NCI-H446 treated with DMSO at 0.1 percent for 48 hours (cell line): ENCODE data around the gene SLC12A8.

Source experiments
- DNase-seq: peaks from one replicate; lab custom pipeline; 2025; lab: John Stamatoyannopoulos, UW

Gene SLC12A8

GRCh38 chr3:125212509-125213363 lies at the start of gene SLC12A8:
TSS of gene SLC12A8 (minus strand) at chr3:125212748. CDS start at chr3:125211349, 1,399 bp downstream.
- DNase-seq: no peak

- no peak for DNase-seq
These were observed 49.6 kb upstream of the SLC12A8 start for GRCh38 chr3:125262161-125262560.

GRCh38 chr3:125261031-125261430 lies 48.5 kb upstream of the SLC12A8 start:
- no peak for DNase-seq

- DNase-seq: no peak
These were observed 47.6 kb upstream of the SLC12A8 start for GRCh38 chr3:125260158-125260557.

- DNase-seq: no peak
These were observed 45.0 kb upstream of the SLC12A8 start for GRCh38 chr3:125257536-125257935.

GRCh38 chr3:125256675-125257074 lies 44.1 kb upstream of the SLC12A8 start:
- DNase-seq: no peak

GRCh38 chr3:125250973-125251372 lies 38.4 kb upstream of the SLC12A8 start:
- DNase-seq: no peak

GRCh38 chr3:125246237-125246636 lies 33.7 kb upstream of the SLC12A8 start:
- no peak for DNase-seq

- DNase-seq: no peak
These were observed 33.0 kb upstream of the SLC12A8 start for GRCh38 chr3:125245521-125245920.

- no peak for DNase-seq
These were observed 27.9 kb upstream of the SLC12A8 start for GRCh38 chr3:125240496-125240895.

- no peak for DNase-seq
These were observed 26.7 kb upstream of the SLC12A8 start for GRCh38 chr3:125239266-125239665.

- no peak for DNase-seq
These were observed 26.2 kb upstream of the SLC12A8 start for GRCh38 chr3:125238759-125239158.

GRCh38 chr3:125236331-125236903 lies 23.9 kb upstream of the SLC12A8 start:
- no peak for DNase-seq

GRCh38 chr3:125234831-125235230 lies 22.3 kb upstream of the SLC12A8 start:
- no peak for DNase-seq

- no peak for DNase-seq
These were observed 19.9 kb upstream of the SLC12A8 start for GRCh38 chr3:125232401-125232800.

GRCh38 chr3:125231895-125232294 lies 19.3 kb upstream of the SLC12A8 start:
- no peak for DNase-seq

- no peak for DNase-seq
These were observed 17.2 kb upstream of the SLC12A8 start for GRCh38 chr3:125229707-125230106.

- no peak for DNase-seq
These were observed 16.6 kb upstream of the SLC12A8 start for GRCh38 chr3:125229168-125229567.

GRCh38 chr3:125221831-125222230 lies 9.3 kb upstream of the SLC12A8 start:
- no peak for DNase-seq

GRCh38 chr3:125220727-125221429 lies 8.3 kb upstream of the SLC12A8 start:
- no peak for DNase-seq

- no peak for DNase-seq
These were observed 7.6 kb upstream of the SLC12A8 start for GRCh38 chr3:125220183-125220582.

GRCh38 chr3:125219261-125219701 lies 6.7 kb upstream of the SLC12A8 start:
- no peak for DNase-seq

- DNase-seq: no peak
These were observed 2.2 kb upstream of the SLC12A8 start for GRCh38 chr3:125214738-125215137.
